Neuron (in vitro differentiated cells): Measurements from ENCODE around the gene LGALS12.
A peak's percentile ranks its signal among the peaks of the same experiment; 100 is the strongest.

Experiments
- H2AFZ ChIP-seq: one replicate; pipeline ENCODE4 v1.6.1; 2013; ENCODE audit warnings: low read depth, mild to moderate bottlenecking, inconsistent platforms, low read length, moderate library complexity
- H3K27me3 ChIP-seq: one replicate; pipeline ENCODE4 v1.6.1; 2013; ENCODE audit warnings: low read length; ENCODE audit not compliant: insufficient read depth
- H3K36me3 ChIP-seq: one replicate; pipeline ENCODE4 v1.6.1; 2013; ENCODE audit warnings: low read length; ENCODE audit not compliant: insufficient read depth
- H3K4me1 ChIP-seq: one replicate; pipeline ENCODE4 v1.6.1; 2013; ENCODE audit warnings: low read length; ENCODE audit not compliant: insufficient read depth
- H3K4me3 ChIP-seq: 2 replicates; pipeline ENCODE4 v1.5.1; 2013; ENCODE audit warnings: mild to moderate bottlenecking, low read length, moderate library complexity
- H3K9me3 ChIP-seq: one replicate; pipeline ENCODE4 v1.6.1; 2013; ENCODE audit warnings: low read length

The LGALS12 gene, protein sequence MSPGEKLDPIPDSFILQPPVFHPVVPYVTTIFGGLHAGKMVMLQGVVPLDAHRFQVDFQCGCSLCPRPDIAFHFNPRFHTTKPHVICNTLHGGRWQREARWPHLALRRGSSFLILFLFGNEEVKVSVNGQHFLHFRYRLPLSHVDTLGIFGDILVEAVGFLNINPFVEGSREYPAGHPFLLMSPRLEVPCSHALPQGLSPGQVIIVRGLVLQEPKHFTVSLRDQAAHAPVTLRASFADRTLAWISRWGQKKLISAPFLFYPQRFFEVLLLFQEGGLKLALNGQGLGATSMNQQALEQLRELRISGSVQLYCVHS

DNA sequence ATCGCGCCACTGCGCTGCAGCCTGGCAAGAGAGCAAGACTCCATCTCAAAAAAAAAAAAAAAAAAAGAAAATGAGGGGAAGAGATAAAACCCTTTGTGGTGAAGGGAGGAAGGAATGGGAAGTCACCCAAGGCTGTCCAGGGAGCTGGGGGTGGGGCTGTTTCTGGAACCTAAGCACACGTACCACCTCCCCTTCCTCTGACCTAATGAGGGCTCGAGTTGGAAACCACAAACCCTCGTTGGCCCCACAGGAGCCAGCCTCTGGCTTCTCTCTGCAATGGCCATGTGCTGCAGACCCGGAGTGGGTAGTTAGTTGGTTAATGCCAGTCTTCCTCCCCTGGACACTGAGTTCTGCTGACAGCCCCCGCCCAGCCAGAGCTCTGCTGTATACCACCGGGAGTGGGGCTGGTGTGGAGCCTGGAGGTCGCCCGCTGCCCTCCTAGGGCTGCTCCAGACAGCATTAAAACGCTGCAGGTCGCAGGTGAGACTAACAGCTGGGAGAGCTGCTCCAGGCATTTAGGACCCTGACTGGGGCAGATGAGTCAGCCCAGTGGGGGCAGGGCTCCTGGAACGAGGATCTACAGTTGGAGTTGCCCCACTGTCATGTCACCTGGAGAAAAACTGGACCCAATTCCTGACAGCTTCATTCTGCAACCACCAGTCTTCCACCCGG, at the start of gene LGALS12:
TSS of gene LGALS12 (plus strand) at position 228 of the 672 bp plus-strand sequence. CDS start at position 603, 375 bp downstream.
- Histone ChIP-seq H3K4me3 (no peak within 1 kb of the TSS), H3K27me3 (peaks cover 8% of the 10 kb centered on the region), H3K4me1 (peaks cover 4% of the 10 kb centered on the region), H2AFZ (no peak within 1 kb of the TSS), H3K36me3 (no peaks in the 10 kb centered on the region), H3K9me3 (no peaks in the 10 kb centered on the region)

DNA sequence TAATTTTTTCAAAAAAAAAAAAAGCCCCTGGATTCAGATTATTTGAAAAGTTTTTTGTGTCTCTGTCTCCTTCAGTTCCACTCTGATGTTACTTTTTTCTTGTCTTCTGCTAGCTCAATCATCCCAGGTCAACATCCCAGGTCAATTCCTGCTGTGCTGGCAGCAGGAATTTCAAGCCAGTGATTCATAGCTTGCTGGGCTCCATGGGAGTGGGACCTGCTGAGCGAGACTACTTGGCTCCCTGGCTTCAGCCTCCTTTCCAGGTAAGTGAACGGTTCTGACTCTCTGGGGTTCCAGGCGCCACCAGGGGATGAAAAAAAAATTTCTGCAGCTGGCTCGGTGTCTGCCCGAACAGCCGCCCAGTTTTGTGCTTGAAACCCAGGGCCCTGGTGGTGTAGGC, 46.3 kb upstream of the LGALS12 start:
- no peaks in the 10 kb centered on the region for H3K9me3 ChIP-seq
- no peak overlapping the region for H2AFZ ChIP-seq
- H3K36me3 ChIP-seq, result no peaks in the 10 kb centered on the region
- no peaks in the 10 kb centered on the region for H3K4me1 ChIP-seq
- H3K27me3 ChIP-seq, result peaks cover 5% of the 10 kb centered on the region
- H3K4me3 ChIP-seq, result no peak overlapping the region

DNA sequence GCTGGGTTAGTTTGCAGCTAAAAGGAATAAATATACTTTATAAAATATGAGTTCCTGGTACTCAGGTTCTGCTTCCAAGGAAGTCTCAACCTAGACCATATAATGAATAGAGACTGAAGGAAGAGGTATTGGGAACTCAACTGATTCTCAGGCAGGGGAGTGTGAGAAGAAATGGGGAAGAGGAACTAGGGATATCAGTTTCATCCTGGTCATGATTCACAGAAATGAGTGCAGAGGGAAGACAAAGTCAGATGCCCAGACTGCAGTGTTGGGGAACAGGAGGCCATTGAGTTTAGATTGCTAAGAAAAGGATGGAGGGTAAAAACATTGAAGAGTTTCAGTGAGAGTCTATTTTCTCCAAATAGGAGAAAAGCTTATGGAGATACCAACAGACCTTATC, 43.7 kb upstream of the LGALS12 start:
- H3K27me3 ChIP-seq, result peaks cover 5% of the 10 kb centered on the region
- no peak overlapping the region for H2AFZ ChIP-seq
- no peaks in the 10 kb centered on the region for H3K4me1 ChIP-seq
- H3K9me3 ChIP-seq, result no peaks in the 10 kb centered on the region
- no peaks in the 10 kb centered on the region for H3K36me3 ChIP-seq
- no peak overlapping the region for H3K4me3 ChIP-seq

DNA sequence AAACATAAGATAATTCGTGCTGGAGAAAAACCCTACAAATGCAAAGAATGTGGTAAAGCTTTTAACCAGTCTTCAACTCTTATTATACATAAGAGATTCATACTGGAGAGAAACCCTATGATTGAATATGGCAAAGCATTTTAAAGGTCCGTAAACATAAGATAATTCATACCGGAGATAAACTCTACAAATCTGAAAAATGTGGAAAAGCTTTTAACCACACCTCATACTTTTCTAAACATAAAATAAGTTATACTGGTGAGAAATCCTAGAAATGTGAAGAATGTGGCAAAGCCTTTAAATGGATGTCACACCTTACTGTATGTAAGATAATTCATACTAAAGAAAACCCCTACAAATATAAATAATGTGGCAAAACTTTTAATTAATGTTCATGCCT, 35.6 kb upstream of the LGALS12 start:
- Histone ChIP-seq H2AFZ (no peak overlapping the region), H3K36me3 (no peaks in the 10 kb centered on the region), H3K9me3 (peaks cover 4% of the 10 kb centered on the region), H3K27me3 (no peaks in the 10 kb centered on the region), H3K4me1 (no peaks in the 10 kb centered on the region), H3K4me3 (no peak overlapping the region)

DNA sequence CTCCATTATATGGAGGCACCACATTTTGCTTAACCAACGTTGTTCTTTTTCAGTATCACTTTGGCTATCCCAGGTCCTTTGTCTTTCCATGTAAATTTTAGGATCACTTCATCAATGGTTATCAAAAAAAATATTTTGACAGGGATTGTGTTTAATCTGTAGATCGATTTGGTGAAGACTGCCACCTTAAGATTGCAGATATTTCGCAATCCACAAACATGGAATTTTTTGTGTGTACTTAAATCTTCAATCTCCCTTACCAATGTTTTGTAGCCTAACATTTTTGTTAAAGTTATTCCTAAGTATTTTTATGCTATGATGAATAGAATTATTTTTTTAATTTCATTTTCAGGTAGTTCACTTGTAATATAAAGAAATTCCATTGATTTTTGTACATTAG, 33.5 kb upstream of the LGALS12 start:
- H3K27me3 ChIP-seq, result no peaks in the 10 kb centered on the region
- H3K4me1 ChIP-seq, result no peaks in the 10 kb centered on the region
- H3K9me3 ChIP-seq, result peaks cover 4% of the 10 kb centered on the region
- no peak overlapping the region for H2AFZ ChIP-seq
- H3K36me3 ChIP-seq, result no peaks in the 10 kb centered on the region
- no peak overlapping the region for H3K4me3 ChIP-seq

DNA sequence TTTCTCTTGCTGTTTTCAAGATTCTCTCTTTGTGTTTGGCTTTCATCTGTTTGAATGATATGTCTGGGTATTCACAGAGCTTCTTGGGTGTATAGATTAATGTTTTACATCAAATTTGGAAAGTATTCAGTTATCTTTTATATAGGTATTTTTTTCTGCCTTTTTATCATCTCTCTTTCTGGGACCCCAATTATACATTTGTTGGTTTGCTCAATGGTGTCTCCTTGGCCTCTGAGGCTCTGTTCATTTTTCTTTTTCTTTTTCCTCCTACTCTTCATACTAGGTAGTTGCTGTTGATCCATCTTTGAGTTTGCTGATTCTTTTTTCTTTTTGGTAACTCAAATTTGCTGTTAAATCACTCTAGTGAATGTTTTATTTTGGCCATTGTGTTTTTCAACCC, 29.3 kb upstream of the LGALS12 start:
- Histone ChIP-seq H3K36me3 (no peaks in the 10 kb centered on the region), H3K9me3 (no peaks in the 10 kb centered on the region), H3K4me3 (no peak overlapping the region), H3K4me1 (no peaks in the 10 kb centered on the region), H3K27me3 (no peaks in the 10 kb centered on the region), H2AFZ (no peak overlapping the region)

DNA sequence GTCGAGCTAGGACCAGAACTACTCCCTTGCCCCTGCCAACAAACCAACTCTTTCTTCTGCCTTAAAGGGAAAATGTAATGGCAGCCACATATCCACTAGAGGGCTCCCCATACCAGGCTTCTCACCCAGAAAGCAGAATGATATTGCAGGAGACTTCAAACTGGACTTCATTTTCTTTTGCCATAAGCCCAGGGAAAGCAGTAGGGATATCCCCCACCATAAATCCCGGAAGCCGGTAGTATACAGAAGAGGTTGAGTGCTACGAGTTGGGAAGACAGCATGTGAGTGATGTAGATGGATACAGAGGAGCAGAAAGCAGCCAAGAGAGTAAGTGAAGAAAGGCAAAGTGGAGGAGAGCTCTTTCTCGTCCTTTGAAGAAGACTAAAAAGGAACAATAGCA, 27.0 kb upstream of the LGALS12 start:
- no peaks in the 10 kb centered on the region for H3K27me3 ChIP-seq
- no peak overlapping the region for H3K4me3 ChIP-seq
- no peaks in the 10 kb centered on the region for H3K9me3 ChIP-seq
- H3K36me3 ChIP-seq, result no peaks in the 10 kb centered on the region
- H3K4me1 ChIP-seq, result no peaks in the 10 kb centered on the region
- H2AFZ ChIP-seq, result no peak overlapping the region

DNA sequence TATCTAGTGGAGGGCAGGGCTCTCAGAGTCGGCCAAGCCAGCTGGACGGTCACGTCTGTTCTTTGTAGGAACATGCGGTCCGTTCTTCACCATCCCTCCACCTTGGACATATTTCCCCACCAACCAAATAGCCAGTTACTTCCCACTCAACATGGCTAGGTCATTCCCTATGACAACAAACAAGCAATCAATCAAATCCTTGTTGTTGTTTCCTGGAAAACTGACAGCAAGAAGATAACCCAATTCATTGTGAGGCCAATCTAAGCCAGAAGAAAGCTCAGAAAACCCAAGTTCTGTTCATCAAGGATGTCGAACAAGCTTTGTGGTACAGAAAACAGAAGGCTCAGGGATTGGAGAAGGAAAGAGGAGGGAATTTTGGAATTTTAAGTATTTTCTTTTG, 25.8 kb upstream of the LGALS12 start:
- Histone ChIP-seq H3K36me3 (no peaks in the 10 kb centered on the region), H3K9me3 (no peaks in the 10 kb centered on the region), H2AFZ (no peak overlapping the region), H3K27me3 (no peaks in the 10 kb centered on the region), H3K4me3 (no peak overlapping the region), H3K4me1 (no peaks in the 10 kb centered on the region)

DNA sequence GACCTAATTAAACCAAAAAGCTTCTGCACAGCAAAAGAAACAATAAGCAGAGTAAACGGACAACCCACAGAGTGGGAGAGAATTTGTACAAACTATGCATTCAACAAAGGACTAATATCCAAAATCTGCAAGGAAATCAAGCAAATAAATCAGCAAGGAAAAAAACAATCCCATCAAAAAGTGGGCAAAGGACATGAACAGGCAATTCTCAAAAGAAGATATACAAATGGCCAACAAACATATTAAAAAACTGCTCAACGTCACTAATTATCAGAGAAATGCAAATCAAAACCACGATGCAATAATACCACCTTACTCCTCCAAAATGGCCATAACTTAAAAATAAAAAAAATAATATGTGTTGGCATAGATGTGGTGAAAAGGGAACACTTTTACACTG, 20.1 kb upstream of the LGALS12 start:
- no peaks in the 10 kb centered on the region for H3K36me3 ChIP-seq
- H2AFZ ChIP-seq, result no peak overlapping the region
- H3K4me1 ChIP-seq, result no peaks in the 10 kb centered on the region
- no peak overlapping the region for H3K4me3 ChIP-seq
- peaks cover 19% of the 10 kb centered on the region for H3K27me3 ChIP-seq
- peaks cover 3% of the 10 kb centered on the region for H3K9me3 ChIP-seq

DNA sequence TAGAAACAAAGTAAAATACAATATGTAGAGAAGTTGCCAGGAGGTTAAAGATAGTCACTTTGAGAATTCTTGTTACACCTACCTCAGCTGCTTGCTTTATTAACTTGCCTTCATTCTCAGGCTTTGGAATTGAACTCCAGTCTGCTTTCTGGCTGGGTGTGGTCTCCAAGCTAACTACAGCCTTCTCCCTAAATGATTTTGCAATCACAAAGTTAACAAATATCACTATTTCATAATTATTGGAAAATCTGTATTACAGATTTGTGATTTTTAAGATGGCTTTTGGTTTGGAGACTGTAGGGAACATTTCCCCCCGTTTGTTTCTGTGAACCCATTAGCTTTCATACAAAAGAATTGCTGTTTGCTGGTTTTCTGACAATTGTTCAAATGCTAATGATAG, 17.1 kb upstream of the LGALS12 start:
- Histone ChIP-seq H3K4me3 (no peak overlapping the region), H3K27me3 (peaks cover 38% of the 10 kb centered on the region), H3K9me3 (peaks cover 3% of the 10 kb centered on the region)

DNA sequence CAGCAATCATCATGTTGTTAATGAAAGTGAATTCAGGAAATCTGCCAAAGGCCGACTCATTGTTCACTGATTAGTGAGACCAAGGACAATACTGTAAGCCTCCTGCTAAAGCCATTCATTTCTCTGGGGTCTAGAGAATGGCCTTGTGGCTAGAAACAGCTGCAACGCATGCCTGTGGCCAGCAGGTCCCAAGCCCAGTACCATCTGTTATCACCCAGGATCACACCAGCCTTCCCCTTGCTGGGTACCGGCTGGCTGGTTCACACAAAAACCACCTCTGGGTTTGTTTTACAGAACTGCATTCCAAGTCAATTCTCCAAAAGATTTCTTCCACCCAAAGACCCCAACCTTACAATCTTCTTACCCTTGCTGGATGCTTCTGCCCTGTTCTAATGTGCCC, 16.0 kb upstream of the LGALS12 start:
- H3K9me3 ChIP-seq, result peaks cover 3% of the 10 kb centered on the region
- H3K4me3 ChIP-seq, result no peak overlapping the region
- H3K27me3 ChIP-seq, result peaks cover 38% of the 10 kb centered on the region
- no peaks in the 10 kb centered on the region for H3K36me3 ChIP-seq
- no peak overlapping the region for H2AFZ ChIP-seq
- H3K4me1 ChIP-seq, result peaks cover 2% of the 10 kb centered on the region

More for the DNA sequence above, 17.1 kb upstream of the LGALS12 start:
- Histone ChIP-seq H2AFZ (no peak overlapping the region), H3K36me3 (no peaks in the 10 kb centered on the region), H3K4me1 (peaks cover 2% of the 10 kb centered on the region)

DNA sequence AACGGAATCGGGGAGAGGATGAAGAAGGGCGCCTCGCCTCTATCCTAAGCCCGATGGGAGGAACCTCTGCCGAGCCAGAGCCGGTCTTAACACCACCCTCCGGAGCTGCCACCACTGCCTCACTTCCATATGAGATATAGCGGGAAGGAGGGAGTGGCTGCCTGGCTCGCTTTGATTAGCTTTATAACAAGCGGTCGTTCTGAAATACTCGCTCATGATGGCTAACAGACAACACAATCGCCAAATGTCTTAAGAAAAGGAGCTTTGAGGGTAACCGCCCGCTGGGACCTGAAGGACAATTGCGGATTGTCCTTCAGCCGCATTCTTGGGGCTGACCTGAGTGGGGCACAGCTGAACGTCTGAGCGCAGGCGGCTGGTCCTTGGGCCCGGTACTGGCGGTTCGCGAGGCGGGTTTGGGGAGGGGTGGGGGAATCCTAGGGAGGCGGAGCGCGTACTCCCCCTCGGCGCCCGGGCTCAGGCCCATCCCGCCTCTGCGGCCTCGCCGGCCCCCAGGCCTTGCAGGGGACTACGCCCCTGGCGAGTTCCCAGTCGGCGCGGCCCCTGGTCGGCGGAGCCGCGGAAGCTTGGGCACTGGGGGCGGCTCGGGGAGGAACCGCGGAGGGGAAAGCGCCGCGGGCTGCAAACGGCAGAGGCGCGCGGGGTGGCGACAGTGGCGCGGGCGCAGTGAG, 15.2 kb upstream of the LGALS12 start, which contains the start of gene PLAAT5:
TSS of gene PLAAT5 (minus strand) at position 617 of the 689 bp plus-strand sequence. CDS start at position 484, 133 bp downstream.
- Histone ChIP-seq H3K36me3 (no peaks in the 10 kb centered on the region), H3K4me1 (peaks cover 2% of the 10 kb centered on the region), H2AFZ (peak within 1 kb of the TSS; percentile 65), H3K27me3 (peaks cover 38% of the 10 kb centered on the region), H3K9me3 (peaks cover 3% of the 10 kb centered on the region), H3K4me3 (peak within 1 kb of the TSS; percentile 18)

DNA sequence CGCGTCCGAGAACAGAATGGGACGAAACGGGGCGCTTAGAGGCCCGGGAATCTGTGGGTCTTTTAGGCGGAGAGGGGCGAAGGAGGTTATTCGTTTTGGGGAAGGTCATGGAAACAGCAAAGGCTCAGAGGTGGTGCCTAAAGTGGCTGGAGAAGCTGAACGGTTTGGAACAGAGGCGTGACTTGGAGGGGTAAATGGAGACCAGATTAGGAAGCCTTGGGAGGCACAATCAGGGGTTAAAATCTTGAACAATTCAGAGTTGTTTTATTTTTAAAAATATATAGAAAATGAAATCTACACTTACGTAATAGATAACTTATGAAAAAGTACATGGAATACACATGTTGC, 14.7 kb upstream of the LGALS12 start:
- H3K36me3 ChIP-seq, result no peaks in the 10 kb centered on the region
- peak overlapping the region; percentile 18 for H3K4me3 ChIP-seq
- peaks cover 2% of the 10 kb centered on the region for H3K4me1 ChIP-seq
- H3K9me3 ChIP-seq, result peaks cover 3% of the 10 kb centered on the region
- peaks cover 38% of the 10 kb centered on the region for H3K27me3 ChIP-seq
- H2AFZ ChIP-seq, result peak overlapping the region; percentile 65
